HG02571 (cell line): ENCODE data around the gene NUDT2.

Experiments used
- ATAC-seq: cut with Tn5 transposase; IDR thresholded peaks from one replicate; pipeline ENCODE4 v1.9.1; 2021; ENCODE audit warnings: mild to moderate bottlenecking, moderate library complexity; ENCODE audit not compliant: unreplicated experiment

NUDT2 gene

DNA sequence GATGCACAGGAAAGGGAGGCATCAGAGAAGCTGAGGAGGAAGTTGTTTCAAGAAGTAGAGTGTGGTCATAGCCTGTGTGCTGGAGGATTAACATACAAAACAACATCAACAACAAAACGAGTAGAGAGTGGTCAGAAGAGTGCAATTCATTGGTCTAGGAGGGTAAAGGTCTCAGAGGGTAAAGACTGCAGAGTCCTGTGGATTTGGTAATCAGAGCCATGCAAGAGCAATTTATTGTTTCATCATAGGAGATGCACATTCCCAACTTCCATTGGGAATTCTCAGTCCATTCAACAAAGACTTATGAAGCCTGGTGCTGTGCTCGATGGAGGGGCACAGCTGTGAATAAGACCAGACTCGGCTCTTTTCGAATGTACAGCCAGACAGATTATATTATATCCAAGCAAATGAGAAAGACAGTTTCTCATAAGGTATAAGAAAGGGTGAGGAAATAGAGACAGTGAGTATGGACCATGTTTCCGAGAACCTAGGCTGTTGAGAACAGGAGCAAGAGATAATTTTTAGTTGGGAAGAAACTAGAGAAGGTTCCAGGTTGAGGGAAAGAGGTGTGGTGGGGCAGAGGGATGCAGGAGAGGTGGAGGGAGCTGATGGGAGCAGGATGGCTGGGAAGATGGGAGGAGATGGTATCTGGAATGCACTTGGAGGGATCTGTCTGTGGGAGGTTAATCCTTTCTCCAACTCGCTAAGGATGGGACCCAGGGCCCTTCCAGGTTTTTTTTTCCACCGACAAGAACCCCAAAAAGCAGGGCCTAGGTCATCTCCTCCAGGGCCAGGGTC is 55.2 kb downstream of the NUDT2 start:
- ATAC-seq: no peak

DNA sequence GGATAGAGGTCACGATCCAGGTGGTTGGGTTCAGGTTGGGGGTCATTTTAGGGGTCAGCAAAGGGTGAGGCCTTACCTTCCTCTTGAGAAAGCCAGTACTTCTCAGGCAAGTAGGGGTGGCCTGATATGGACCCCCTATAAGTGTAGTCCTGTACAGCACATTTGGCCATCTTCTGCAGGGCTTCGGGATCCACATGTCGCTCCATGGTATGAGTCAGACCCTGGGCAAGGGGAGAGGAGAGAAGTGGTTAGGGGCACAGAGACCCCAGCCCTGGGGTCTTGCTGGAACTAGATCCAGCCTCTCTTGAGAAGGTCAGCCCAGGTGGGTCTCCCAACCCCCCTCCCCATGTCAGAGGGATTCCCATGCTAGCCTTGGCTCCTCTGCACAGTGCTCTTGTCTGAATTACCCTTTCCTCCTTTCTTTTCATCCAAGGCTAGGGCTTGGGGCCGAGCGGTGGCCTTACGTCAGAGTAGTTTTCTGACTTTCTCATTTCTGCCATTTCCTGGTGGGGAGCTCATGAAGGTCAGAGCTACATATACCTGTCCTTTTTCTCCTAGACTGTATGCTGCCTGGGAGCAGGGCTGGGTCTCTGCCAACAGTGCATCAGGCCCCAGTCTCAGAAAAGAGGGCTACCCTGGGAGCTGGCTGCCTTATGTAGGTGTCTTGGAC is 56.3 kb downstream of the NUDT2 start:
- ATAC-seq: no peak

DNA sequence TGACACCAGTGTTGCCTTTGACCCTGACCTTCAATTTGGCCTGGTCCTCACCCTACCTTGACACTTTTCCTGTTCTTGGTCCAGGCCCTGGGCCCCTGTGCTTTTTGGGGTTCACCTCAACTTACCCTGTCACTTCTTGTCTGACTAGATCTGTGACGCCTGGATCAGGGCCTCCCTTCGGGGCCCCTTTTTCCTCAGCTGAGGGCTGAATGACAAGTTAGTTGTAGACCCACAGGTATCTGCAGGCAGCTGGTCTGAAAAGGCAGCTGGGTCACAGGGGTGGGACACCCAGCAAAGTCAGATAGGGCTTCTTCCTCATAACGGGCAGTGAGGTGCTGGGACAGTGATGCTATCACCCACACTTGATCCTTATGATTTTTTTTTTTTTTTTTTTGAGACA is 57.3 kb downstream of the NUDT2 start:
- ATAC-seq: no peak

DNA sequence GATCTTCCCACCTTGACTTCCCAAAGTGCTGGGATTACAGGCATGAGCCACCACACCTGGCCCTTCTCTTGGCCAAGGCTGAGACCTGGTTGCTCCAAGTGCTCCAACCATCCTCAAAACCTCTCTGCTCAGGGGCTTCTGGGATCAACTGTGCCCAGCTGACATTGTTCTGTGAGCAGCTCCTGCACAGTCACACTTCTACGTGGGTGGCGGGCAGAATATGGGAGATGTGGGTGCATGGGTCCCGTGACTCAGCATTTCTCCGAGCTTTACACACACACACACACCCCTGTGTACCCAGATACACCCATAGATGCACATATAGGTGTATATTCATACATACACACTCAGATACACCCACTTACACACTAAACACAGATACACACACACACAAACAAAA is 57.9 kb downstream of the NUDT2 start:
- ATAC-seq: no peak

DNA sequence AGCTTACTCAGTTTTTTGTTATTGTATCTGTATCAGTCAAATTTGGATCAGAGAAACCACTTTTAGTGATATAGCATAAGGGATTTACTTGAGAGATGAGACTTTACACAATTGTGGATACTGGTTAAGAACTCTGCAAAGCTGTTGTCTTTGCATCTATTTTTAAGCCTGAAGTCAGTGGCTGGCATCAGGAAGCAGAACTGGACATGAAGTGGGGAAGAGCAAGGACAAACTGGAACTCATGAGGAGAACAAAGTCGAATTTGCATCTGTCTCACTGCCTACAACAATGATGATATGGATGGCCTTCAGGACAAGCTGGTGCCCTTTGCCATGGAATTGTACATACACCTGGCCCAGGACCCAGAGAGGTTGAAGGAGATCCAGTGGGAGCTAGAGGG is 63.1 kb downstream of the NUDT2 start:
- ATAC-seq: no peak
